Vagina (tissue), 2 donors: ENCODE data around the gene AP1B1.

Experiments used
- POLR2A ChIP-seq, 2 donors: fragments of 450-650 bp; IDR thresholded peaks; one replicate each; pipeline ENCODE4 v1.6.1; 2017; ENCODE audit warnings: antibody characterized with exemption in 2 of 2, mild to moderate bottlenecking in 2 of 2, moderate library complexity in 2 of 2
- POLR2AphosphoS5 ChIP-seq, 2 donors: sonication (generic); formaldehyde crosslinking; IDR thresholded peaks; one replicate each; pipeline ENCODE4 v1.9.0; 2017; ENCODE audit warnings: antibody characterized with exemption in 2 of 2, mild to moderate bottlenecking in 2 of 2, low read depth in 1 of 2; ENCODE audit not compliant: insufficient read depth in 1 of 2
- TF ChIP-seq, protein P1 (sequence below), 3 experiments: fragments of 450-650 bp in 2 of 3; fragments of 200-600 bp in 1 of 3; sonication (generic) in 1 of 3; IDR thresholded peaks; one replicate each; pipeline ENCODE4 v1.5.1; 2017 to 2019; ENCODE audit warnings: antibody characterized with exemption in 3 of 3, mild to moderate bottlenecking in 2 of 3, moderate library complexity in 2 of 3

DNA sequence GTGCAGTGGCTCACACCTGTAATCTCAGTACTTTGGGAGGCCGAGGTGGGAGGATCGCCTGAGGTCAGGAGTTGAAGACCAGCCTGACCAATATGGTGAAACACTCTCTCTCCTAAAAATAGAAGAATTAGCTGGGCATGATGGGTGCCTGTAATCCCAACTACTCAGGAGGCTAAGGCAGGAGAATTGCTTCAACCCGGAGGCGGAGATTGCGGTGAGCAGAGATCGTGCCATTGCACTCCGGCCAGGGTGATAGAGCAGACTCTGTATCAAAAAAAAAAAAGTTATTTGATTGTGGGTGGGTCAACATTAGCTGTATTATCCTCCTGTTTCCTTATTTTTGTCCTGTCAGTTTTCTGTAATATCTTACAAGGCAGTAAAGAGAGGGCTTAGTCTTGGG is 38.1 kb upstream of the AP1B1 start:
- TF ChIP-seq, protein P1, sequence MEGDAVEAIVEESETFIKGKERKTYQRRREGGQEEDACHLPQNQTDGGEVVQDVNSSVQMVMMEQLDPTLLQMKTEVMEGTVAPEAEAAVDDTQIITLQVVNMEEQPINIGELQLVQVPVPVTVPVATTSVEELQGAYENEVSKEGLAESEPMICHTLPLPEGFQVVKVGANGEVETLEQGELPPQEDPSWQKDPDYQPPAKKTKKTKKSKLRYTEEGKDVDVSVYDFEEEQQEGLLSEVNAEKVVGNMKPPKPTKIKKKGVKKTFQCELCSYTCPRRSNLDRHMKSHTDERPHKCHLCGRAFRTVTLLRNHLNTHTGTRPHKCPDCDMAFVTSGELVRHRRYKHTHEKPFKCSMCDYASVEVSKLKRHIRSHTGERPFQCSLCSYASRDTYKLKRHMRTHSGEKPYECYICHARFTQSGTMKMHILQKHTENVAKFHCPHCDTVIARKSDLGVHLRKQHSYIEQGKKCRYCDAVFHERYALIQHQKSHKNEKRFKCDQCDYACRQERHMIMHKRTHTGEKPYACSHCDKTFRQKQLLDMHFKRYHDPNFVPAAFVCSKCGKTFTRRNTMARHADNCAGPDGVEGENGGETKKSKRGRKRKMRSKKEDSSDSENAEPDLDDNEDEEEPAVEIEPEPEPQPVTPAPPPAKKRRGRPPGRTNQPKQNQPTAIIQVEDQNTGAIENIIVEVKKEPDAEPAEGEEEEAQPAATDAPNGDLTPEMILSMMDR (IDR thresholded peaks at IDR 0.05), result no peak
- TF ChIP-seq POLR2A (IDR thresholded peaks at IDR 0.05), result no peak
- TF ChIP-seq POLR2AphosphoS5 (IDR thresholded peaks at IDR 0.05; ENCODE audit: insufficient read depth in 1 of 2, low read depth in 1 of 2), result no peak
